Measurements from ENCODE around the gene FLNB.

GRCh38 chr3:58042947-58043707 lies 34.9 kb downstream of the FLNB start:
- TF ChIP-seq CTCF (IDR thresholded peaks at IDR 0.05; ENCODE audit: low read length): no peak
- TF ChIP-seq EZH2 (IDR thresholded peaks at IDR 0.05; ENCODE audit: borderline replicate concordance, low read length): no peak
